Hypothalamus (tissue), 51 donors: ENCODE results near the gene SSH2.

Source experiments
- DNase-seq, 51 donors: peaks; one replicate each; lab custom pipeline; 2025; lab: John Stamatoyannopoulos, UW

The SSH2 gene

GRCh38 chr17:29648005-29648404 lies 282.0 kb downstream of the SSH2 start:
- DNase-seq = no peak

GRCh38 chr17:29645515-29646051 lies 284.4 kb downstream of the SSH2 start:
- peak in 1 of 51 donors; percentile 18 for DNase-seq

GRCh38 chr17:29643817-29644160 lies 286.2 kb downstream of the SSH2 start:
- DNase-seq = no peak

GRCh38 chr17:29642171-29642611 lies 287.8 kb downstream of the SSH2 start:
- no peak for DNase-seq

- DNase-seq = no peak
Measured at GRCh38 chr17:29640981-29641642, 288.9 kb downstream of the SSH2 start.

- no peak for DNase-seq
Measured at GRCh38 chr17:29640413-29640812, 289.6 kb downstream of the SSH2 start.

GRCh38 chr17:29633886-29634285 lies 296.1 kb downstream of the SSH2 start:
- peak in 1 of 51 donors; percentile 8 for DNase-seq

- no peak for DNase-seq
Measured at GRCh38 chr17:29630630-29631193, 299.3 kb downstream of the SSH2 start.

- no peak for DNase-seq
Measured at GRCh38 chr17:29629839-29630238, 300.2 kb downstream of the SSH2 start.

GRCh38 chr17:29628644-29629043 lies 301.4 kb downstream of the SSH2 start:
- DNase-seq = no peak

- DNase-seq = no peak
Measured at GRCh38 chr17:29627951-29628350, 302.1 kb downstream of the SSH2 start.

GRCh38 chr17:29625037-29625750 lies 304.8 kb downstream of the SSH2 start:
- peak in 26 of 51 donors; percentile 22 to 72 (median 41) for DNase-seq

- DNase-seq = no peak
Measured at GRCh38 chr17:29624586-29624985, 305.4 kb downstream of the SSH2 start.

GRCh38 chr17:29623283-29623647 lies 306.8 kb downstream of the SSH2 start:
- DNase-seq = no peak

- peak in 32 of 51 donors; percentile 8 to 73 (median 46) for DNase-seq
Measured at GRCh38 chr17:29622337-29623282, 307.4 kb downstream of the SSH2 start, which contains the start of gene CORO6. CORO6 (minus strand) TSS chr17:29622912; CDS start chr17:29621421, 1,491 bp downstream.

GRCh38 chr17:29621751-29622194 lies 308.3 kb downstream of the SSH2 start:
- no peak for DNase-seq

GRCh38 chr17:29620779-29621500 lies 309.1 kb downstream of the SSH2 start:
- DNase-seq = no peak

- no peak for DNase-seq
Measured at GRCh38 chr17:29620271-29620670, 309.8 kb downstream of the SSH2 start.

GRCh38 chr17:29619251-29619650 lies 310.8 kb downstream of the SSH2 start:
- peak in 7 of 51 donors; percentile 7 to 29 (median 23) for DNase-seq
